NCI-H1417 (cell line): ENCODE measurements around the gene SECTM1.

ENCODE experiments used
- DNase-seq, 3 experiments: peaks; one replicate each; lab custom pipeline; 2025; lab: John Stamatoyannopoulos, UW

Gene SECTM1

GRCh38 chr17:82315703-82316358, 17.7 kb downstream of the SECTM1 start:
- peak in 2 of 3 experiments; percentile 33 to 47 for DNase-seq

- DNase-seq: no peak
Observed at GRCh38 chr17:82314727-82315605, 18.6 kb downstream of the SECTM1 start.

GRCh38 chr17:82314012-82314726, 19.4 kb downstream of the SECTM1 start:
- DNase-seq: no peak

GRCh38 chr17:82313195-82314011, 20.2 kb downstream of the SECTM1 start:
- no peak for DNase-seq

- no peak for DNase-seq
Observed at GRCh38 chr17:82311971-82312370, 21.6 kb downstream of the SECTM1 start.

GRCh38 chr17:82310877-82311276, 22.7 kb downstream of the SECTM1 start:
- DNase-seq: no peak

- DNase-seq: no peak
Observed at GRCh38 chr17:82309656-82310570, 23.7 kb downstream of the SECTM1 start.

GRCh38 chr17:82305727-82306300, 27.8 kb downstream of the SECTM1 start:
- no peak for DNase-seq

- DNase-seq: peak in 1 of 3 experiments; percentile 50
Observed at GRCh38 chr17:82304826-82305726, 28.5 kb downstream of the SECTM1 start.

- no peak for DNase-seq
Observed at GRCh38 chr17:82303944-82304808, 29.4 kb downstream of the SECTM1 start.

GRCh38 chr17:82302991-82303943, 30.3 kb downstream of the SECTM1 start:
- no peak for DNase-seq

GRCh38 chr17:82302568-82302963, 31.0 kb downstream of the SECTM1 start:
- DNase-seq: no peak

GRCh38 chr17:82301916-82302567, 31.5 kb downstream of the SECTM1 start:
- no peak for DNase-seq

GRCh38 chr17:82301300-82301915, 32.2 kb downstream of the SECTM1 start:
- DNase-seq: no peak

GRCh38 chr17:82300707-82301270, 32.8 kb downstream of the SECTM1 start:
- DNase-seq: peak in 2 of 3 experiments; percentile 14 to 27

- DNase-seq: no peak
Observed at GRCh38 chr17:82300228-82300627, 33.3 kb downstream of the SECTM1 start.
